Gastrocnemius medialis (tissue), 4 donors: ENCODE results near the gene GGACT. TPM values are rescaled to one million over a fixed set of nuclear protein-coding genes. Genes with fewer than 3 reads are reported as not detected.

Source experiments
- ATAC-seq, 2 donors: fragments of 150-250 bp; one replicate each; pipeline ENCODE4 v1.9.1; 2016
- DNase-seq, 2 donors: peaks; one replicate each; pipeline ENCODE4 v3.0.0-alpha.2; 2019
- H3K27ac ChIP-seq, 4 donors: fragments of 200-600 bp; sonication (generic); 1 replicate in 1 of 4; 2 replicates in 3 of 4; pipeline ENCODE4 v1.5.1; 2016 to 2018; ENCODE audit warnings: mild to moderate bottlenecking in 2 of 4, moderate library complexity in 1 of 4
- H3K27me3 ChIP-seq, 3 donors: fragments of 200-600 bp; sonication (generic) in 2 of 3; 1 replicate in 1 of 3; 2 replicates in 2 of 3; pipeline versions ENCODE4 v1.5.1 to v1.6.0; 2016 to 2019; ENCODE audit warnings: mild to moderate bottlenecking in 1 of 3, moderate library complexity in 1 of 3
- H3K36me3 ChIP-seq, 2 donors: fragments of 200-600 bp; sonication (generic) in 1 of 2; one replicate each; pipeline ENCODE4 v1.5.1; 2017 to 2018
- H3K4me1 ChIP-seq, 2 donors: fragments of 200-600 bp; sonication (generic) in 1 of 2; one replicate each; pipeline ENCODE4 v1.5.1; 2016 to 2017; ENCODE audit warnings: mild to moderate bottlenecking in 2 of 2
- H3K4me3 ChIP-seq, 4 donors: fragments of 200-600 bp; sonication (generic) in 3 of 4; 1 replicate in 1 of 4; 2 replicates in 3 of 4; pipeline ENCODE4 v1.5.1; 2016 to 2019; ENCODE audit warnings: mild to moderate bottlenecking in 2 of 4
- H3K9me3 ChIP-seq, 3 donors: fragments of 200-600 bp; sonication (generic) in 2 of 3; 1 replicate in 1 of 3; 2 replicates in 2 of 3; pipeline ENCODE4 v1.5.1; 2016 to 2019
- CTCF ChIP-seq, 5 experiments: fragments of 450-650 bp in 3 of 5; fragments of 200-600 bp in 2 of 5; sonication (generic) in 2 of 5; IDR thresholded peaks in 4 of 5; conservative IDR thresholded peaks in 1 of 5; 1 replicate in 4 of 5; 2 replicates in 1 of 5; pipeline ENCODE4 v1.5.1; 2016 to 2019; ENCODE audit warnings: antibody characterized with exemption in 5 of 5, mild to moderate bottlenecking in 3 of 5, moderate library complexity in 3 of 5
- POLR2A ChIP-seq, 2 donors: fragments of 450-650 bp; IDR thresholded peaks; one replicate each; pipeline ENCODE4 v1.6.1; 2017; ENCODE audit warnings: antibody characterized with exemption in 2 of 2, mild to moderate bottlenecking in 2 of 2, moderate library complexity in 2 of 2
- in situ Hi-C, 4 donors: fragments of 200-750 bp; cut with MboI; loops; one replicate each; pipeline versions ENCODE4 v1.15.0 to v1.8.0; 2017; ENCODE audit warnings: low sequenced_read_pairs in 4 of 4
- intact Hi-C: fragments of 100-400 bp; cut with DNase I; formaldehyde crosslinking; loops from one replicate; pipeline ENCODE4 v1.15.1; 2023; ENCODE audit warnings: low total_unique reads
- total RNA-seq, 4 donors: library from RNA; depleted of rRNA; stranded (reverse); fragments of >200 nt; gene quantifications; one replicate each; pipeline versions ENCODE4 v1.1.0 to v1.2.3, GENCODE V29; 2016

Gene GGACT
- total RNA-seq, 4 donors from 2014 or later, result 0.56 to 1.5 (median 0.83) TPM

- Histone ChIP-seq H3K27ac (no peak overlapping the region), H3K36me3 (no peaks in the 10 kb centered on the region), H3K9me3 (no peaks in the 10 kb centered on the region), H3K4me1 (no peaks in the 10 kb centered on the region), H3K27me3 (no peaks in the 10 kb centered on the region), H3K4me3 (no peak overlapping the region)
- intact Hi-C loops, result no loop called here
- TF ChIP-seq CTCF (IDR thresholded peaks at IDR 0.05 in 4 of 5, conservative IDR thresholded peaks at IDR 0.05 in 1 of 5), result no peak
- TF ChIP-seq POLR2A (IDR thresholded peaks at IDR 0.05), result no peak
- in situ Hi-C loops, result no loop called here
- DNase-seq (no peak), ATAC-seq (no peak)
Observed at GRCh38 chr13:100547791-100548201, 40.8 kb downstream of the GGACT start.

GRCh38 chr13:100546713-100547405 lies 41.7 kb downstream of the GGACT start:
- no peak for DNase-seq

GRCh38 chr13:100545684-100546061 lies 42.9 kb downstream of the GGACT start:
- H3K4me3 ChIP-seq, result no peak overlapping the region
- no peaks in the 10 kb centered on the region for H3K9me3 ChIP-seq
- no peaks in the 10 kb centered on the region for H3K4me1 ChIP-seq
- no peaks in the 10 kb centered on the region for H3K36me3 ChIP-seq
- no peak for ATAC-seq
- intact Hi-C loops, result no loop called here
- H3K27me3 ChIP-seq, result no peaks in the 10 kb centered on the region
- in situ Hi-C loops, result no loop called here
- no peak for DNase-seq
- H3K27ac ChIP-seq, result no peak overlapping the region
- TF ChIP-seq POLR2A (IDR thresholded peaks at IDR 0.05) (no peak), CTCF (IDR thresholded peaks at IDR 0.05 in 4 of 5, conservative IDR thresholded peaks at IDR 0.05 in 1 of 5) (no peak)

More at GRCh38 chr13:100546713-100547405, 41.7 kb downstream of the GGACT start:
- Histone ChIP-seq H3K4me3 (no peak overlapping the region), H3K27me3 (no peaks in the 10 kb centered on the region), H3K4me1 (no peaks in the 10 kb centered on the region), H3K36me3 (no peaks in the 10 kb centered on the region), H3K27ac (no peak overlapping the region), H3K9me3 (no peaks in the 10 kb centered on the region)
- intact Hi-C loops, result no loop called here
- in situ Hi-C loops, result no loop called here
- TF ChIP-seq CTCF (IDR thresholded peaks at IDR 0.05 in 4 of 5, conservative IDR thresholded peaks at IDR 0.05 in 1 of 5) (no peak), POLR2A (IDR thresholded peaks at IDR 0.05) (no peak)
- no peak for ATAC-seq

GRCh38 chr13:100544866-100545683 lies 43.5 kb downstream of the GGACT start:
- intact Hi-C loops, result no loop called here
- Histone ChIP-seq H3K27me3 (no peaks in the 10 kb centered on the region), H3K36me3 (no peaks in the 10 kb centered on the region), H3K4me3 (peak overlapping the region in 2 of 4 donors; percentile 31), H3K9me3 (no peaks in the 10 kb centered on the region), H3K27ac (peak overlapping the region in 1 of 4 donors; percentile 25), H3K4me1 (no peaks in the 10 kb centered on the region)
- DNase-seq (peak; percentile 24 to 62), ATAC-seq (peak; percentile 37 to 70)
- TF ChIP-seq CTCF (IDR thresholded peaks at IDR 0.05 in 4 of 5, conservative IDR thresholded peaks at IDR 0.05 in 1 of 5) (no peak), POLR2A (IDR thresholded peaks at IDR 0.05) (no peak)
- in situ Hi-C loops, result no loop called here
